Measurements from ENCODE around the gene ITIH4.

Gene ITIH4

GRCh38 chr3:52830535-52831258, at the start of gene ITIH4:
Gene ITIH4, minus strand, starts transcription at chr3:52830672. Its CDS starts 30 bp downstream, at chr3:52830642.
- no peak for DNase-seq

- DNase-seq, result no peak
These were observed 49.6 kb upstream of the ITIH4 start for GRCh38 chr3:52880047-52880446.

- DNase-seq, result no peak
These were observed 49.1 kb upstream of the ITIH4 start for GRCh38 chr3:52879581-52879980.

GRCh38 chr3:52879090-52879489, 48.6 kb upstream of the ITIH4 start:
- DNase-seq, result no peak

- no peak for DNase-seq
These were observed 46.6 kb upstream of the ITIH4 start for GRCh38 chr3:52877085-52877484.

GRCh38 chr3:52874864-52875587, 44.6 kb upstream of the ITIH4 start:
- DNase-seq, result no peak

- no peak for DNase-seq
These were observed 43.8 kb upstream of the ITIH4 start for GRCh38 chr3:52874160-52874701.

- no peak for DNase-seq
These were observed 43.1 kb upstream of the ITIH4 start for GRCh38 chr3:52873433-52874159.

- DNase-seq, result no peak
These were observed 41.8 kb upstream of the ITIH4 start for GRCh38 chr3:52872245-52872644.

GRCh38 chr3:52871761-52872160, 41.3 kb upstream of the ITIH4 start:
- DNase-seq, result no peak

- DNase-seq, result no peak
These were observed 40.0 kb upstream of the ITIH4 start for GRCh38 chr3:52870471-52870870.

GRCh38 chr3:52866427-52866826, 36.0 kb upstream of the ITIH4 start:
- no peak for DNase-seq

GRCh38 chr3:52865994-52866393, 35.5 kb upstream of the ITIH4 start:
- peak; percentile 77 for DNase-seq

GRCh38 chr3:52860424-52860768, 29.9 kb upstream of the ITIH4 start:
- DNase-seq, result no peak

- no peak for DNase-seq
These were observed 29.4 kb upstream of the ITIH4 start for GRCh38 chr3:52859686-52860423.

GRCh38 chr3:52857864-52858263, 27.4 kb upstream of the ITIH4 start:
- DNase-seq, result no peak

GRCh38 chr3:52857133-52857532, 26.7 kb upstream of the ITIH4 start:
- no peak for DNase-seq

- DNase-seq, result no peak
These were observed 26.2 kb upstream of the ITIH4 start for GRCh38 chr3:52856666-52857065.

GRCh38 chr3:52854013-52854412, 23.5 kb upstream of the ITIH4 start:
- no peak for DNase-seq

- no peak for DNase-seq
These were observed 21.9 kb upstream of the ITIH4 start for GRCh38 chr3:52852419-52852818.

GRCh38 chr3:52851348-52851747, 20.9 kb upstream of the ITIH4 start:
- DNase-seq, result peak; percentile 15

GRCh38 chr3:52849656-52850055, 19.2 kb upstream of the ITIH4 start:
- DNase-seq, result no peak

- DNase-seq, result no peak
These were observed 18.1 kb upstream of the ITIH4 start for GRCh38 chr3:52848617-52849016.

Data from NCI-H1105 (cell line).